HEK293 (cell line): ENCODE data around the gene CLTB.

Experiments used
- CTCF ChIA-PET: fragments of 350-600 bp; formaldehyde crosslinking; extraction: SDS; loops from one replicate; lab custom pipeline; 2021; ENCODE audit warnings: antibody characterized with exemption; lab: Yijun Ruan, JAX
- POLR2A ChIA-PET: fragments of 300-600 bp; formaldehyde crosslinking; extraction: SDS; loops from one replicate; lab custom pipeline; 2020; ENCODE audit warnings: antibody characterized with exemption, inconsistent platforms; lab: Yijun Ruan, JAX
- H3K27ac ChIP-seq: fragments of 200-500 bp; sonication (Bioruptor generic); 2 replicates; pipeline ENCODE4 v1.5.1; 2014; ENCODE audit warnings: low read depth, low read length, control low read depth, inconsistent platforms; ENCODE audit errors: extremely low read depth
- H3K36me3 ChIP-seq, 2 experiments: fragments of 200-500 bp in 1 of 2; sonication (Bioruptor generic) in 1 of 2; 1 replicate in 1 of 2; 2 replicates in 1 of 2; pipeline ENCODE4 v1.5.1; 2014 to 2017; ENCODE audit warnings: inconsistent platforms in 2 of 2, low read length in 2 of 2; ENCODE audit not compliant: control insufficient read depth in 2 of 2, insufficient read depth in 1 of 2
- H3K4me1 ChIP-seq: fragments of 200-500 bp; sonication (Bioruptor generic); 2 replicates; pipeline ENCODE4 v1.5.1; 2014; ENCODE audit warnings: mild to moderate bottlenecking, low read length, inconsistent platforms; ENCODE audit not compliant: control insufficient read depth, insufficient read depth
- H3K4me3 ChIP-seq: 2 replicates; pipeline ENCODE4 v1.5.1; 2011; ENCODE audit warnings: low read depth, mild to moderate bottlenecking, control low read depth, low read length, moderate library complexity
- H3K9me3 ChIP-seq: fragments of 200-500 bp; sonication (Bioruptor generic); 2 replicates; pipeline ENCODE4 v1.5.1; 2014; ENCODE audit warnings: low read depth, low read length, inconsistent platforms; ENCODE audit not compliant: control insufficient read depth, insufficient read depth
- BCL11B ChIP-seq: fragments of 450-650 bp; formaldehyde crosslinking; IDR thresholded peaks from 2 replicates; pipeline ENCODE4 v1.5.1; 2016; ENCODE audit warnings: low read depth, missing biosample characterization, missing genetic modification characterization
- CTCF ChIP-seq: fragments of 450-650 bp; formaldehyde crosslinking; IDR thresholded peaks from 2 replicates; pipeline ENCODE4 v1.5.1; 2016; ENCODE audit warnings: missing biosample characterization, missing genetic modification characterization
- FEZF1 ChIP-seq: fragments of 450-650 bp; formaldehyde crosslinking; IDR thresholded peaks from 2 replicates; pipeline ENCODE4 v1.5.1; 2016; ENCODE audit warnings: missing biosample characterization, missing genetic modification characterization
- KLF17 ChIP-seq: fragments of 450-650 bp; formaldehyde crosslinking; IDR thresholded peaks from 2 replicates; pipeline ENCODE4 v1.5.1; 2016; ENCODE audit warnings: missing biosample characterization, missing genetic modification characterization
- KLF9 ChIP-seq: fragments of 450-650 bp; formaldehyde crosslinking; IDR thresholded peaks from 2 replicates; pipeline ENCODE4 v1.5.1; 2016; ENCODE audit warnings: missing biosample characterization, missing genetic modification characterization, low read depth
- MEIS1 ChIP-seq: sonication (generic); formaldehyde crosslinking; IDR thresholded peaks from 2 replicates; pipeline ENCODE4 v1.8.1; 2022; ENCODE audit warnings: missing genetic modification reagents, mild to moderate bottlenecking, borderline replicate concordance
- PRDM2 ChIP-seq: fragments of 450-650 bp; formaldehyde crosslinking; IDR thresholded peaks from 2 replicates; pipeline ENCODE4 v1.5.1; 2016; ENCODE audit warnings: missing biosample characterization, missing genetic modification characterization, borderline replicate concordance
- TRIM28 ChIP-seq: IDR thresholded peaks from 2 replicates; pipeline ENCODE4 v1.6.1; 2011; ENCODE audit warnings: low read length, control low read depth, borderline replicate concordance
- ZBTB48 ChIP-seq: fragments of 450-650 bp; formaldehyde crosslinking; IDR thresholded peaks from 2 replicates; pipeline ENCODE4 v1.5.1; 2016; ENCODE audit warnings: missing biosample characterization, missing genetic modification characterization
- ZNF112 ChIP-seq: fragments of 450-650 bp; formaldehyde crosslinking; IDR thresholded peaks from 2 replicates; pipeline ENCODE4 v1.5.0; 2017; ENCODE audit warnings: missing biosample characterization, missing genetic modification characterization
- ZNF146 ChIP-seq: fragments of 450-650 bp; formaldehyde crosslinking; IDR thresholded peaks from 2 replicates; pipeline ENCODE4 v1.5.1; 2016; ENCODE audit warnings: missing biosample characterization, missing genetic modification characterization
- ZNF155 ChIP-seq: fragments of 450-650 bp; formaldehyde crosslinking; IDR thresholded peaks from 2 replicates; pipeline ENCODE4 v1.5.1; 2016; ENCODE audit warnings: missing biosample characterization, missing genetic modification characterization
- ZNF2 ChIP-seq: fragments of 450-650 bp; formaldehyde crosslinking; IDR thresholded peaks from 2 replicates; pipeline ENCODE4 v1.5.1; 2016; ENCODE audit warnings: missing biosample characterization, missing genetic modification characterization
- ZNF202 ChIP-seq: fragments of 450-650 bp; formaldehyde crosslinking; IDR thresholded peaks from 2 replicates; pipeline ENCODE4 v1.5.1; 2016; ENCODE audit warnings: missing biosample characterization, missing genetic modification characterization, borderline replicate concordance
- ZNF221 ChIP-seq: fragments of 450-650 bp; formaldehyde crosslinking; IDR thresholded peaks from 2 replicates; pipeline ENCODE4 v1.5.1; 2017; ENCODE audit warnings: missing biosample characterization, missing genetic modification characterization, borderline replicate concordance
- ZNF324 ChIP-seq: fragments of 450-650 bp; formaldehyde crosslinking; IDR thresholded peaks from 2 replicates; pipeline ENCODE4 v1.5.1; 2016; ENCODE audit warnings: missing biosample characterization, missing genetic modification characterization
- ZNF473 ChIP-seq: fragments of 450-650 bp; formaldehyde crosslinking; IDR thresholded peaks from 2 replicates; pipeline ENCODE4 v1.5.1; 2017; ENCODE audit warnings: missing biosample characterization, missing genetic modification characterization
- ZNF544 ChIP-seq: fragments of 450-650 bp; formaldehyde crosslinking; IDR thresholded peaks from 2 replicates; pipeline ENCODE4 v1.5.0; 2017; ENCODE audit warnings: missing biosample characterization, missing genetic modification characterization
- ZNF645 ChIP-seq: fragments of 450-650 bp; formaldehyde crosslinking; IDR thresholded peaks from 2 replicates; pipeline ENCODE4; 2016; ENCODE audit warnings: missing biosample characterization, missing genetic modification characterization
- ZNF664 ChIP-seq: fragments of 450-650 bp; formaldehyde crosslinking; IDR thresholded peaks from 2 replicates; pipeline ENCODE4 v1.5.1; 2016; ENCODE audit warnings: missing biosample characterization, missing genetic modification characterization
- ZNF692 ChIP-seq: fragments of 450-650 bp; formaldehyde crosslinking; IDR thresholded peaks from 2 replicates; pipeline ENCODE4 v1.5.1; 2016; ENCODE audit warnings: missing biosample characterization, missing genetic modification characterization
- ZNF785 ChIP-seq: fragments of 450-650 bp; formaldehyde crosslinking; IDR thresholded peaks from 2 replicates; pipeline ENCODE4 v1.5.1; 2016; ENCODE audit warnings: missing biosample characterization, missing genetic modification characterization
- ZSCAN4 ChIP-seq: fragments of 450-650 bp; formaldehyde crosslinking; IDR thresholded peaks from 2 replicates; pipeline ENCODE4 v1.5.1; 2017; ENCODE audit warnings: missing biosample characterization, missing genetic modification characterization

CLTB gene

GRCh38 chr5:176388444-176389134 lies 27.8 kb downstream of the CLTB start, which contains the start of the genes HIGD2A and NOP16 (continued):
- TF ChIP-seq KLF17 (peak; percentile 99), ZNF324 (tag by site-specific recombination) (peak; percentile 100)

- Histone ChIP-seq H3K9me3 (no peaks in the 10 kb centered on the region), H3K4me1 (no peaks in the 10 kb centered on the region), H3K27ac (peak overlapping the region; percentile 75; the same call in 1 of the 2 replicates), H3K36me3 (peaks cover 0 to 71% of the 10 kb centered on the region in 2 experiments; a peak in 2 of 3 replicates), H3K4me3 (peak overlapping the region; percentile 67)
- ChIA-PET POLR2A (interaction anchor here (0.7 to 2.2 kb wide), 5 partner anchors 13 to 155 kb away, joined by 3 to 6 read pairs (median 3); partner anchors contain the start of gene KIAA1191), CTCF (interaction anchor here (0.7 kb wide), 1 partner anchor 36 kb away, joined by 3 read pairs; no protein-coding TSS in a partner anchor)
- peak; percentile 45; the same call in 1 of the 2 replicates for TF ChIP-seq ZBTB48
- no peak for TF ChIP-seq MEIS1 (CRISPR knock-in tag)
- TF ChIP-seq ZNF692 (tag by site-specific recombination) = no peak
- TF ChIP-seq ZNF202 = no peak
- TF ChIP-seq ZNF645 = no peak
- no peak for TF ChIP-seq BCL11B (tag by site-specific recombination)
- no peak for TF ChIP-seq TRIM28
- no peak for TF ChIP-seq ZNF544 (tag by site-specific recombination)
- no peak for TF ChIP-seq ZNF155 (tag by site-specific recombination)
- no peak for TF ChIP-seq ZNF664 (tag by site-specific recombination)
- TF ChIP-seq ZSCAN4 (tag by site-specific recombination) = no peak
- TF ChIP-seq ZNF146 (tag by site-specific recombination) = no peak
- TF ChIP-seq ZNF112 (tag by site-specific recombination) = no peak
- TF ChIP-seq ZNF2 (tag by site-specific recombination) = no peak
- no peak for TF ChIP-seq KLF9 (tag by site-specific recombination)
- 0 out of 2 replicates have a peak, but pooled peaks have one; percentile 14 for TF ChIP-seq CTCF (tag by site-specific recombination)
- TF ChIP-seq PRDM2 (tag by site-specific recombination) = peak; percentile 64; the same call in 1 of the 2 replicates
- TF ChIP-seq ZNF473 (tag by site-specific recombination) = no peak
- TF ChIP-seq FEZF1 (tag by site-specific recombination) = no peak
- TF ChIP-seq ZNF221 = no peak
- no peak for TF ChIP-seq ZNF785
Measured at GRCh38 chr5:176388003-176388443, 28.3 kb downstream of the CLTB start.
